ENCODE measurements around the gene RPRD1B. TPM values are rescaled to one million over a fixed set of nuclear protein-coding genes. Genes with fewer than 3 reads are reported as not detected.
A peak's percentile ranks its signal among the peaks of the same experiment; 100 is the strongest.

Gene RPRD1B
- total and polyA plus RNA-seq, 2 of the 13 experiments (the other 11 are each of a cell fraction or from before 2014, with no cell fraction given) = 31.1 to 41.5 TPM

GRCh38 chr20:38121741-38122140 is 88.2 kb downstream of the RPRD1B start:
- ChIA-PET POLR2A (interaction anchor here (2.8 kb wide), 1 partner anchor 22 kb away, joined by 38 read pairs; no protein-coding TSS in a partner anchor), CTCF (ENCODE audit: low intra/inter-chr PET ratio, low total read pairs) (no interaction called here)
- in situ Hi-C loops (cut with HindIII; ENCODE audit: extremely low pct_ligation_motif_present, low pct_unique_long_range_greater_than_20kb) (no loop called here), intact Hi-C loops (cut with micrococcal nuclease; ENCODE audit: unreplicated experiment) (no loop called here)
- ATAC-seq = no peak
- H3K79me2 ChIP-seq (ENCODE audit: insufficient read depth, low read length) = no peaks in the 10 kb centered on the region
- peaks cover 42% of the 10 kb centered on the region for H3K4me1 ChIP-seq (ENCODE audit: insufficient read depth, low read length)
- no peaks in the 10 kb centered on the region for H4K20me1 ChIP-seq (ENCODE audit: insufficient read depth, low read length)
- H3K27ac ChIP-seq (ENCODE audit: extremely low read length, insufficient read depth, low read length) = no peak overlapping the region
- H3K4me2 ChIP-seq (ENCODE audit: low read depth, low read length) = no peak overlapping the region
- no peaks in the 10 kb centered on the region for H3K36me3 ChIP-seq (replicated peaks in 1 of 2; ENCODE audit: control insufficient read depth in 1 of 2, insufficient read depth in 2 of 2, low read length in 2 of 2)
- H3K9ac ChIP-seq (ENCODE audit: insufficient read depth, low read depth, low read length) = no peak overlapping the region
- no peak overlapping the region for H3K4me3 ChIP-seq (replicated peaks in 1 of 3; ENCODE audit: insufficient read depth in 1 of 3, low read depth in 2 of 3, low read length in 3 of 3)
- no peak overlapping the region for H2AFZ ChIP-seq (ENCODE audit: low read length)
- FAIRE-seq = no peak
- DNase-seq (ENCODE audit: low spot score) = no peak
- no peaks in the 10 kb centered on the region for H3K27me3 ChIP-seq (ENCODE audit: control insufficient read depth in 1 of 2, insufficient read depth in 2 of 2, low read length in 2 of 2)
- no TSS peak for BruUV-seq (replicated peaks)
- no peaks in the 10 kb centered on the region for H3K9me3 ChIP-seq (ENCODE audit: low read length)
- TF ChIP-seq NFE2L2 (IDR thresholded peaks at IDR 0.05; ENCODE audit: low read length) = peak; percentile 60; the same call in 1 of the 2 replicates
- TF ChIP-seq, protein P1, sequence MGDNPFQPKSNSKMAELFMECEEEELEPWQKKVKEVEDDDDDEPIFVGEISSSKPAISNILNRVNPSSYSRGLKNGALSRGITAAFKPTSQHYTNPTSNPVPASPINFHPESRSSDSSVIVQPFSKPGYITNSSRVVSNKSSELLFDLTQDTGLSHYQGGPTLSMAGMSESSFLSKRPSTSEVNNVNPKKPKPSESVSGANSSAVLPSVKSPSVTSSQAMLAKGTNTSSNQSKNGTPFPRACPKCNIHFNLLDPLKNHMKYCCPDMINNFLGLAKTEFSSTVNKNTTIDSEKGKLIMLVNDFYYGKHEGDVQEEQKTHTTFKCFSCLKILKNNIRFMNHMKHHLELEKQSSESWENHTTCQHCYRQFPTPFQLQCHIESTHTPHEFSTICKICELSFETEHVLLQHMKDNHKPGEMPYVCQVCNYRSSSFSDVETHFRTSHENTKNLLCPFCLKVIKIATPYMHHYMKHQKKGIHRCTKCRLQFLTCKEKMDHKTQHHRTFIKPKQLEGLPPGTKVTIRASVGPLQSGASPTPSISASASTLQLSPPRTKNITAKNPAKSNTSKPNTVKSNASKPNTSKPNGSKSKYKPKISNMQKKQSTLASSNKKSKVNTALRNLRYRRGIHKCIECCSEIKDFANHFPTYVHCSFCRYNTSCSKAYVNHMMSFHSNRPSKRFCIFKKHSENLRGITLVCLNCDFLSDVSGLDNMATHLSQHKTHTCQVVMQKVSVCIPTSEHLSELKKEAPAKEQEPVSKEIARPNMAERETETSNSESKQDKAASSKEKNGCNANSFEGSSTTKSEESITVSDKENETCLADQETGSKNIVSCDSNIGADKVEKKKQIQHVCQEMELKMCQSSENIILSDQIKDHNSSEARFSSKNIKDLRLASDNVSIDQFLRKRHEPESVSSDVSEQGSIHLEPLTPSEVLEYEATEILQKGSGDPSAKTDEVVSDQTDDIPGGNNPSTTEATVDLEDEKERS (CRISPR knock-in tag; IDR thresholded peaks at IDR 0.05) = no peak
- 86% methylated on average over 4 of the region's 4 CpGs for WGBS (ENCODE audit: low lambda C conversion rate)

- Histone ChIP-seq H3K4me2 (ENCODE audit: low read depth, low read length) (peak overlapping the region; percentile 84), H3K79me2 (ENCODE audit: insufficient read depth, low read length) (no peaks in the 10 kb centered on the region), H3K9ac (ENCODE audit: insufficient read depth, low read depth, low read length) (peak overlapping the region; percentile 42), H3K4me1 (ENCODE audit: insufficient read depth, low read length) (peaks cover 49% of the 10 kb centered on the region), H2AFZ (ENCODE audit: low read length) (peak overlapping the region; percentile 89), H3K36me3 (replicated peaks in 1 of 2; ENCODE audit: control insufficient read depth in 1 of 2, insufficient read depth in 2 of 2, low read length in 2 of 2) (no peaks in the 10 kb centered on the region), H3K27ac (ENCODE audit: extremely low read length, insufficient read depth, low read length) (peak overlapping the region; percentile 24), H4K20me1 (ENCODE audit: insufficient read depth, low read length) (no peaks in the 10 kb centered on the region), H3K27me3 (ENCODE audit: control insufficient read depth in 1 of 2, insufficient read depth in 2 of 2, low read length in 2 of 2) (no peaks in the 10 kb centered on the region), H3K9me3 (ENCODE audit: low read length) (no peaks in the 10 kb centered on the region), H3K4me3 (replicated peaks in 1 of 3; ENCODE audit: insufficient read depth in 1 of 3, low read depth in 2 of 3, low read length in 3 of 3) (peak overlapping the region; percentile 11 to 57 (median 43); a peak in 5 of 6 replicates)
- peak; percentile 78 for DNase-seq (ENCODE audit: low spot score)
- intact Hi-C loops (cut with micrococcal nuclease; ENCODE audit: unreplicated experiment) (no loop called here), in situ Hi-C loops (cut with HindIII; ENCODE audit: extremely low pct_ligation_motif_present, low pct_unique_long_range_greater_than_20kb) (no loop called here)
- ATAC-seq = peak; percentile 59
- ChIA-PET POLR2A (interaction anchor here (1.0 to 2.8 kb wide), 8 partner anchors 9 to 44 kb away, joined by 3 to 38 read pairs (median 6); no protein-coding TSS in a partner anchor), CTCF (ENCODE audit: low intra/inter-chr PET ratio, low total read pairs) (no interaction called here)
- WGBS (ENCODE audit: low lambda C conversion rate) = 2% methylated on average over 4 of the region's 4 CpGs
- BruUV-seq (replicated peaks) = no TSS peak
- no peak for FAIRE-seq
- TF ChIP-seq WIZ (CRISPR knock-in tag; IDR thresholded peaks at IDR 0.05) (no peak), RFXAP (CRISPR knock-in tag; IDR thresholded peaks at IDR 0.05; ENCODE audit: borderline replicate concordance) (no peak), RELA (CRISPR knock-in tag; IDR thresholded peaks at IDR 0.05) (no peak), ZNF589 (CRISPR knock-in tag; conservative IDR thresholded peaks at IDR 0.05) (no peak), IKZF5 (CRISPR knock-in tag; IDR thresholded peaks at IDR 0.05) (peak; percentile 82; the same call in 1 of the 2 replicates), PITX1 (CRISPR knock-in tag; IDR thresholded peaks at IDR 0.05) (peak; percentile 23; the same call in 1 of the 2 replicates), ARNT2 (CRISPR knock-in tag; IDR thresholded peaks at IDR 0.05; ENCODE audit: low read depth) (no peak), ZNF766 (CRISPR knock-in tag; IDR thresholded peaks at IDR 0.05; ENCODE audit: borderline replicate concordance) (no peak)
- TF ChIP-seq, protein P2, sequence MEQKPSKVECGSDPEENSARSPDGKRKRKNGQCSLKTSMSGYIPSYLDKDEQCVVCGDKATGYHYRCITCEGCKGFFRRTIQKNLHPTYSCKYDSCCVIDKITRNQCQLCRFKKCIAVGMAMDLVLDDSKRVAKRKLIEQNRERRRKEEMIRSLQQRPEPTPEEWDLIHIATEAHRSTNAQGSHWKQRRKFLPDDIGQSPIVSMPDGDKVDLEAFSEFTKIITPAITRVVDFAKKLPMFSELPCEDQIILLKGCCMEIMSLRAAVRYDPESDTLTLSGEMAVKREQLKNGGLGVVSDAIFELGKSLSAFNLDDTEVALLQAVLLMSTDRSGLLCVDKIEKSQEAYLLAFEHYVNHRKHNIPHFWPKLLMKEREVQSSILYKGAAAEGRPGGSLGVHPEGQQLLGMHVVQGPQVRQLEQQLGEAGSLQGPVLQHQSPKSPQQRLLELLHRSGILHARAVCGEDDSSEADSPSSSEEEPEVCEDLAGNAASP (CRISPR knock-in tag; IDR thresholded peaks at IDR 0.05; ENCODE audit: borderline replicate concordance) = peak; percentile 45; the same call in 1 of the 2 replicates
Measured at GRCh38 chr20:38123021-38123587, 89.6 kb downstream of the RPRD1B start.
